NT2/D1 (cell line): ENCODE data around the gene LAMB4.

Source experiments
- DNase-seq: peaks from one replicate; pipeline ENCODE4 v3.0.0-alpha.2; 2011; ENCODE audit warnings: low read depth, low spot score
- H3K27me3 ChIP-seq: 2 replicates; pipeline ENCODE4 v1.6.0; 2011; ENCODE audit warnings: mild to moderate bottlenecking; ENCODE audit not compliant: insufficient read length, insufficient read depth
- H3K36me3 ChIP-seq: 2 replicates; pipeline ENCODE4 v1.6.1; 2011; ENCODE audit warnings: mild to moderate bottlenecking, low read length, mixed read lengths; ENCODE audit not compliant: insufficient read depth, insufficient read length
- H3K4me1 ChIP-seq: 2 replicates; pipeline ENCODE4 v1.5.1; 2011; ENCODE audit not compliant: insufficient read depth, insufficient read length
- H3K4me3 ChIP-seq: 2 replicates; pipeline ENCODE4 v1.5.1; 2011; ENCODE audit warnings: low read depth; ENCODE audit not compliant: insufficient read length
- H3K9ac ChIP-seq: 2 replicates; pipeline ENCODE4 v1.6.0; 2011; ENCODE audit warnings: low read depth; ENCODE audit not compliant: insufficient read length
- H3K9me3 ChIP-seq: 2 replicates; pipeline ENCODE4 v1.5.1; 2011; ENCODE audit warnings: mild to moderate bottlenecking, low read length; ENCODE audit not compliant: insufficient read depth
- SUZ12 ChIP-seq: IDR thresholded peaks from 2 replicates; pipeline ENCODE4 v1.6.1; 2011; ENCODE audit not compliant: insufficient read length, insufficient read depth; ENCODE audit errors: extremely low read depth
- YY1 ChIP-seq: IDR thresholded peaks from 2 replicates; pipeline ENCODE4 v1.6.1; 2011; ENCODE audit not compliant: insufficient read length, insufficient read depth
- ZNF274 ChIP-seq: IDR thresholded peaks from 2 replicates; pipeline ENCODE4 v1.6.1; 2011; ENCODE audit warnings: mild to moderate bottlenecking, low read depth, low read length

Gene LAMB4

DNA sequence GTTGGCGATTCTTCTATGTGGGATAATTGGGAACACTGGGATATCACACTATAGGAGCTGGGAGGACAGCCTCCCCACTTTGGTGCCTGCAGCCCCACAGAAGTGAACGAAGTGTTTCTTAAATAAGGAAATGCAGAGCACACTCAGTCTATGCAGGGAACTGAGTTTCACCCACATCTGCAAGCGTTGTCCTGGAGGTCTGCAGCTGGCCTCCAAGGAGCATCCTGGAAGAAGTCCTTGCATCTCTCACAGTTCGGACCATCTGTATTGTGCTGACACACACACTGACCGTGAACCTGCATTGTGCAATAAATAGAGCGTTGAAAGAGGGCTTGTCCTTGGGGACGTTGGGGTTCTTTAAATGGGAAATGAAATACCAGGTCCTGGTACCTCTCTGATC is 25.8 kb downstream of the LAMB4 start:
- no peak overlapping the region for H3K9ac ChIP-seq
- no peaks in the 10 kb centered on the region for H3K36me3 ChIP-seq
- no peak for DNase-seq
- H3K9me3 ChIP-seq, result no peaks in the 10 kb centered on the region
- no peak overlapping the region for H3K4me3 ChIP-seq
- H3K27me3 ChIP-seq, result no peaks in the 10 kb centered on the region
- no peak for TF ChIP-seq ZNF274
- TF ChIP-seq YY1, result no peak
- no peak for TF ChIP-seq SUZ12
- peaks cover 3% of the 10 kb centered on the region for H3K4me1 ChIP-seq

DNA sequence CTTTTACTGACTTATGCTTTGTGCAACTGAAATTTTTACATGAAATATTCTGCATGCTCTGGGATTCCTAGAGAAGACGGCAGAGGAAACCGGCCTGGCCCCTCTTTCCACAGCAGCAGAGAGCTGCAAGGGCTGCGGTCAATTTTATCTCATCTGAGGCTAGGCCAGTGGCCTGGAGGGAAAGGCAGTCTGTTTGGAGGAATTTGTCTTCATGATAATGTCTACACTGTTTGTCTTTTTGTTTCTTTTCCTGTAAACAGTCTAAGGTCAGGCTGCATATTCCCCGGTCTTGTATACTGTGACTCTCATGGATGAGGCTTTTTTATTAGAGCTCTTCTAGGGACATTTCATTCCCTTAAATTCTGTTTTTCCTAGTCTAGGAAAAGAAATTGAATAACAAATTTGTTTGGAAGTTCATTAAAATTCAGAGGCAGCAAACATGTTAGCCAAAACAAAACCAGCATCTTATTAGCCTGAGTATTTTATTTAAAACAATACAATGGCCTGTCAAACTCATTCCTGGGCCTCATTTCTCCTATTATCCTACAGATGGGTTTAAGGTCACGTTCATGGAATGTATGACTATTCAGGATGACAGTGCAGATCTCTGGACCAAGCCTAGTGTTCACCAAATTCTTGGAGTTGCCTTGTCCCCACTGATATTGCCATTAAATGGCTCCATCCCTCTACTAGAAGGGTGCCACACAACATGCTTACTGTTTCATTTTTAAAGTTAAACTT is 26.4 kb downstream of the LAMB4 start:
- no peaks in the 10 kb centered on the region for H3K36me3 ChIP-seq
- H3K9me3 ChIP-seq, result no peaks in the 10 kb centered on the region
- no peak overlapping the region for H3K4me3 ChIP-seq
- H3K27me3 ChIP-seq, result no peaks in the 10 kb centered on the region
- no peak for DNase-seq
- H3K9ac ChIP-seq, result no peak overlapping the region
- H3K4me1 ChIP-seq, result peaks cover 3% of the 10 kb centered on the region
- TF ChIP-seq YY1, result no peak
- no peak for TF ChIP-seq ZNF274
- TF ChIP-seq SUZ12, result no peak

DNA sequence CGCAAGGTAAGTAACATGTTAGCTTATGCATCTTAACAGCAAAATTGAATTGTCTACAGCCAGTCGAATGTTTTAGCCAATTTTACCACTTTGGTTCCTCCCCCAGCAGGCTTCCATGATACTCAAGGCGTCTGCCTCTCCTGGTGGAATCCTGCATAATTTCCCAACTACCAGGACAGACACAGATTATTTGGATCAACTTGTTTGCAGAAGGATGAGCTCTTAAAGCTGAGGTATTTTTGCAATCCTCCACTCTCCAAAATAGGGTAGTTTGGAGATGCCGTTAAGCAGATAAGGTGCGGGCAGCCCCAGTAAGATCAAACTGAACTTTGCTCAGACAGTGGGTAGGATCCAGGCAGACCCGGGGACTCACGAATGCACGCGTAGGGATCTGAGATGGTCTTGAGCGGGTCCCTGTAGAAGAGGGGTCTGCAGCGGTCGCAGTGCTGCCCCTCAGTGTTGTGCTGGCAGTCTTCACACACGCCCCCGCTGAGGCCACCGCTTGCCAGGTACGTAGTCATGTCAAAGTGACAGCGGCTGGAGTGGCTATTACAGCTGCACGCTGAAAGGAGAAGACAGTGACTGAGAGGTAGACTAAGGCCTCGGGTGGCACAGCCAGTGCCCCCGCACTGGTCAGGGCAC is 27.4 kb downstream of the LAMB4 start:
- H3K4me1 ChIP-seq, result peaks cover 3% of the 10 kb centered on the region
- H3K36me3 ChIP-seq, result no peaks in the 10 kb centered on the region
- DNase-seq, result no peak
- no peaks in the 10 kb centered on the region for H3K27me3 ChIP-seq
- no peaks in the 10 kb centered on the region for H3K9me3 ChIP-seq
- H3K9ac ChIP-seq, result no peak overlapping the region
- H3K4me3 ChIP-seq, result no peak overlapping the region
- no peak for TF ChIP-seq YY1
- no peak for TF ChIP-seq ZNF274
- no peak for TF ChIP-seq SUZ12

- no peak for DNase-seq
- Histone ChIP-seq H3K4me3 (no peak overlapping the region), H3K36me3 (no peaks in the 10 kb centered on the region), H3K9ac (no peak overlapping the region), H3K27me3 (no peaks in the 10 kb centered on the region), H3K9me3 (no peaks in the 10 kb centered on the region), H3K4me1 (peaks cover 3% of the 10 kb centered on the region)
- no peak for TF ChIP-seq ZNF274
- no peak for TF ChIP-seq YY1
- no peak for TF ChIP-seq SUZ12
These were observed 28.4 kb downstream of the LAMB4 start for GRCh38 chr7:108101759-108102158.

DNA sequence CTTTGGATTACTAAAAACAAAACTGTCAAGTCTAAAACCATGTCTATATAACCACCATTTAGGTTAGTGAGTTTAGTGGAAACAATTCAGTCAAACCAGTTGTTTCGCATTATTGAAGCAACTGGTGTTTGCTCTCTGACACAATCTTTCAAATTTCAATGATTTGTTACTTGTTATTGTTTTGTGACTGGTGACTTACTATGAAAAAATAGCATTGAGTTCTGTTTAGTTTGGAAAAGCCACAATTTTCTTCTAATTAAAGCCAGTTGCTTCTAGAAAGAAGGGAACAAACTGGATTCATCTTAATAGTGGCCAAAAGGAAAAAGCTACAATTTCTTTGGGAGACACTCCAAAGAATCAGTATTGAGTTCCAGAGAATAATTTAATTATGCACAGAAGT is 30.4 kb downstream of the LAMB4 start:
- H3K27me3 ChIP-seq, result no peaks in the 10 kb centered on the region
- DNase-seq, result no peak
- H3K36me3 ChIP-seq, result no peaks in the 10 kb centered on the region
- no peak overlapping the region for H3K4me3 ChIP-seq
- H3K9ac ChIP-seq, result no peak overlapping the region
- no peaks in the 10 kb centered on the region for H3K9me3 ChIP-seq
- peaks cover 3% of the 10 kb centered on the region for H3K4me1 ChIP-seq
- TF ChIP-seq YY1, result no peak

DNA sequence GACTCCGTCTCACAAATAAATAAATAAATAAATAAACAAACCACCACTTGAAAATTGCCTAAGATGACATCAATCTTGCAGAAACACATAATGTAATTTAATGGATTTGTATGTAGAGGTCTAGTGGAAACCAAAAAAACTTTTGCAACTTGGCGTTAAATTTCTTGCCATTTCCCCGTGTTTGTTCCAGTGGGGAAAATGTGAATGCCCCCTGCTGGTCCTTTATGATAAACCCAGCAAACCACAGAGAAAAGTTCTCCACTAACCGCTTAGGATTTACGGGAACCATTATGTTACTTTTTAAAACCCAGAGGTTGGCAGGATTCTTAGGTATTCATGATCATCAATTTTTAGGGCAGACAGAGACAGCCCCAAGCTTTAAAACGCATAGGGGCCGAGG is 32.5 kb downstream of the LAMB4 start:
- Histone ChIP-seq H3K36me3 (no peaks in the 10 kb centered on the region), H3K27me3 (no peaks in the 10 kb centered on the region), H3K4me3 (no peak overlapping the region), H3K9ac (no peak overlapping the region), H3K4me1 (no peaks in the 10 kb centered on the region), H3K9me3 (no peaks in the 10 kb centered on the region)
- TF ChIP-seq YY1, result no peak
- DNase-seq, result peak; percentile 30

DNA sequence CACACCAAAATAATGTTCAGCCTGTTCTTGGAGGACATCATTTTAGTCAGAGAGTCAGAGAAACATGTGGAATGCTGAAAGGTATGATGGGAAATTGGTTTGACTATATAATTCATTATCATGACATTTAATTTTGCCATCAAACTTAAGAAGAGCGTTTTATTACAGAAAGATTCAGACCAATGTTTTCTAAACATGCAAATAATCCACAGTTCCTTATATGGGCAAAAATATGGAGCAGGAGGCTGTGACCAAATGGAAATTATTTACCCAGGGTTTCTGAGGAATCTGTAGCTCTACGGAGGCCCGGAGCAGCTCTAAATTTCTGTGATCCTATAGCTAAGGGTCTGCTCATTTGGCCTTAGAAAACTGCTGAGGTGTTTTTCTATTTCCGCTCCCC is 33.2 kb downstream of the LAMB4 start:
- DNase-seq, result no peak
- TF ChIP-seq SUZ12 (no peak), ZNF274 (no peak), YY1 (no peak)
- Histone ChIP-seq H3K4me3 (no peak overlapping the region), H3K4me1 (no peaks in the 10 kb centered on the region), H3K9me3 (no peaks in the 10 kb centered on the region), H3K27me3 (no peaks in the 10 kb centered on the region), H3K9ac (no peak overlapping the region), H3K36me3 (no peaks in the 10 kb centered on the region)
